Erythroblast (primary cell): ENCODE data around the gene PKP3.

ENCODE experiments used
- GATA1 ChIP-seq: IDR thresholded peaks from 2 replicates; pipeline ENCODE4 v1.6.1; 2011; ENCODE audit warnings: low read depth, mild to moderate bottlenecking, control low read depth, low read length, moderate library complexity
- POLR2A ChIP-seq: IDR thresholded peaks from 2 replicates; pipeline ENCODE4 v1.6.1; 2011; ENCODE audit warnings: mild to moderate bottlenecking, low read length

- TF ChIP-seq POLR2A: no peak
- no peak for TF ChIP-seq GATA1
These were observed 28.2 kb upstream of the PKP3 start for GRCh38 chr11:365831-366230.
